DOHH2 (cell line): ENCODE data around the gene SRRD.

Experiments
- H3F3A ChIP-seq: fragments of 200-600 bp; sonication (generic), shearing (Covaris generic); 2 replicates; pipeline ENCODE4 v1.6.0; 2016; ENCODE audit warnings: antibody characterized with exemption, mild to moderate bottlenecking; ENCODE audit not compliant: control insufficient read depth, insufficient read depth
- H3K27ac ChIP-seq: fragments of 200-600 bp; sonication (generic); 2 replicates; pipeline ENCODE4 v1.5.1; 2014; ENCODE audit warnings: low read depth, mild to moderate bottlenecking, low read length, moderate library complexity
- H3K27me3 ChIP-seq: fragments of 200-600 bp; sonication (generic); 2 replicates; pipeline ENCODE4 v1.6.1; 2014; ENCODE audit warnings: mild to moderate bottlenecking, low read length, mixed read lengths; ENCODE audit not compliant: control insufficient read depth
- H3K36me3 ChIP-seq: fragments of 200-600 bp; sonication (generic); 2 replicates; pipeline ENCODE4 v1.6.1; 2014; ENCODE audit warnings: mild to moderate bottlenecking, low read length, moderate library complexity, mixed read lengths; ENCODE audit not compliant: control insufficient read depth
- H3K4me1 ChIP-seq: fragments of 200-600 bp; sonication (generic); 2 replicates; pipeline ENCODE4 v1.6.1; 2014; ENCODE audit warnings: mild to moderate bottlenecking, low read length, mixed read lengths; ENCODE audit not compliant: control insufficient read depth
- H3K4me2 ChIP-seq: fragments of 200-600 bp; sonication (generic); 2 replicates; pipeline ENCODE4 v1.6.0; 2014; ENCODE audit warnings: mild to moderate bottlenecking, low read length, moderate library complexity
- H3K4me3 ChIP-seq: fragments of 200-600 bp; sonication (generic); 2 replicates; pipeline ENCODE4 v1.5.1; 2014; ENCODE audit warnings: mild to moderate bottlenecking, low read length, mixed read lengths
- H3K79me2 ChIP-seq: fragments of 200-600 bp; sonication (generic); 2 replicates; pipeline ENCODE4 v1.6.1; 2014; ENCODE audit warnings: mild to moderate bottlenecking, low read length, mixed read lengths; ENCODE audit not compliant: control insufficient read depth
- H3K9me2 ChIP-seq: fragments of 200-600 bp; sonication (generic); replicated peaks from 2 replicates; pipeline ENCODE4 v1.6.1; 2014; ENCODE audit warnings: mild to moderate bottlenecking, low read length, mixed read lengths; ENCODE audit not compliant: control insufficient read depth
- H3K9me3 ChIP-seq: fragments of 200-600 bp; sonication (generic); 2 replicates; pipeline ENCODE4 v1.6.1; 2014; ENCODE audit warnings: antibody characterized with exemption, low read length, mixed read lengths; ENCODE audit not compliant: control insufficient read depth, insufficient read depth
- H4K20me1 ChIP-seq: fragments of 200-600 bp; sonication (generic); 2 replicates; pipeline ENCODE4 v1.6.0; 2014; ENCODE audit warnings: low read depth, mild to moderate bottlenecking, antibody characterized with exemption, low read length, moderate library complexity; ENCODE audit not compliant: control insufficient read depth, insufficient read depth
- CTCF ChIP-seq: fragments of 200-600 bp; sonication (generic); IDR thresholded peaks from one replicate; pipeline ENCODE4 v1.5.1; 2014; ENCODE audit warnings: antibody characterized with exemption, mild to moderate bottlenecking, low read depth, low read length; ENCODE audit not compliant: poor library complexity, severe bottlenecking
- EZH2phosphoT487 ChIP-seq: fragments of 200-600 bp; sonication (generic); IDR thresholded peaks from 2 replicates; pipeline ENCODE4 v1.6.1; 2017; ENCODE audit warnings: borderline replicate concordance, mild to moderate bottlenecking, antibody characterized with exemption, low read length, moderate library complexity, mixed read lengths

SRRD gene

DNA sequence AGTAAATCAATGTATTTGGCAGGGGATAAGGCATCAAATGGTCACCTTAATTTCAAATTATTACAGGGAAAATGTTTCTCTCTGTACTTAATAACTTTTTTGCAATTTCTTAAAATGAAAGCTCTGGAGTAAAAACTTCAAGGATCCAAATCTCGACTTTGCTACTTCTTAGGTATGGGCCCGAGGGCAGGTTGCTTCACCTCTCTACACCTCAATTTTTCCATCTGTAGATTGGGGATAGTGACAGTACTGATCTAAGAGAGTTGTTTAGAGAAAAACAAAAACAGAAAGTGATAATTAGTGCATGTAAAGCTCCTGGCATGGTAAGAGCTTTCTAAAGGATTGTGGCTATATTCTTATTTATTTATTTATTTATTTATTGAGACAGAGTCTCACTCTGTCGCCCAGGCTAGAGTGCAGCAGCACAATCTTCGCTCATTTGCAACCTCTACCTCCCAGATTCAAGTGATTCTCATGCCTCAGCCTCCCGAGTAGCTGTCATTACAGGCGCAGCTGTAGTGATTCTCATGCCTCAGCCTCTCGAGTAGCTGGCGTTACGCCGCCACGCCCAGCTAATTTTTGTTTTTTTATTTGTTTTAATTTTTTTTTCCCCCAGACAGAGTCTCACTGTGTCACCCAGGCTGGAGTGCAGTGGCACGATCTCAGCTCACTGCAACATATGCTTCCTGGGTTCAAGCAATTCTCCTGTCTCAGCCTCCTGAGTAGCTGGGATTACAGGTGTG lies 30.9 kb downstream of the SRRD start:
- Histone ChIP-seq H4K20me1 (peaks cover 7% of the 10 kb centered on the region; the same call in 1 of the 2 replicates), H3K9me2 (no peaks in the 10 kb centered on the region), H3K79me2 (peaks cover 70% of the 10 kb centered on the region), H3K36me3 (peaks cover 39% of the 10 kb centered on the region), H3K27ac (peak overlapping the region; percentile 61), H3K9me3 (no peaks in the 10 kb centered on the region), H3F3A (peaks cover 4% of the 10 kb centered on the region; the same call in 1 of the 2 replicates), H3K27me3 (no peaks in the 10 kb centered on the region), H3K4me3 (peak overlapping the region; percentile 94), H3K4me1 (peaks cover 46% of the 10 kb centered on the region), H3K4me2 (peak overlapping the region; percentile 78)
- TF ChIP-seq CTCF (no peak), EZH2phosphoT487 (no peak)

DNA sequence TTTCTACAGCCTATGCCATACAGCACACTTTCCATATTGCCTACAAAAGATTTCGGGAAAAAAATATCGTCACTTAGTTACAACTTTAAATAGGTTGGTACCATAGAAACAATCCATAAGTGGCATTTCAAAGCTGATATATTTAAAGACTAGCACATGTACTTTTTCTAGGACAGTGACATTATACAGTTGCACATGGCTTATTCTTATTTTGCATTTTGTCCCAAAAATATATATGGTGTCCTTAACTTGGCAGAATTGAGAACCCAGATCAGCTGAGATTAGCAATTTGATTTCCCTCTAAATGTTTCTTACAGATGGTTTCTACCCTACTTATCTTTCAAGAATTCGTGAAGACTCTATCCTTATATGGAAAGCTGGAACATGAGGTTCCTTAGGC lies 32.3 kb downstream of the SRRD start:
- peak overlapping the region; percentile 36 for H3K4me2 ChIP-seq
- 0 out of 2 replicates have a peak overlapping the region, but pooled peaks have one; percentile 2 for H3K4me3 ChIP-seq
- H3K27ac ChIP-seq = peak overlapping the region; percentile 24
- peaks cover 45% of the 10 kb centered on the region for H3K4me1 ChIP-seq
- H3K79me2 ChIP-seq = peaks cover 57% of the 10 kb centered on the region
- H4K20me1 ChIP-seq = peaks cover 7% of the 10 kb centered on the region; the same call in 1 of the 2 replicates
- H3F3A ChIP-seq = peaks cover 4% of the 10 kb centered on the region; the same call in 1 of the 2 replicates
- H3K9me3 ChIP-seq = no peaks in the 10 kb centered on the region
- H3K9me2 ChIP-seq = no peaks in the 10 kb centered on the region
- TF ChIP-seq EZH2phosphoT487 = no peak
- no peaks in the 10 kb centered on the region for H3K27me3 ChIP-seq
- H3K36me3 ChIP-seq = peaks cover 25% of the 10 kb centered on the region

GRCh38 chr22:26516503-26516902 lies 32.8 kb downstream of the SRRD start:
- H3K4me3 ChIP-seq = no peak overlapping the region
- H3K4me1 ChIP-seq = peaks cover 39% of the 10 kb centered on the region
- H4K20me1 ChIP-seq = peaks cover 5% of the 10 kb centered on the region; the same call in 1 of the 2 replicates
- H3K36me3 ChIP-seq = peaks cover 19% of the 10 kb centered on the region
- no peak for TF ChIP-seq CTCF
- no peak for TF ChIP-seq EZH2phosphoT487
- no peak overlapping the region for H3K4me2 ChIP-seq
- H3K27me3 ChIP-seq = no peaks in the 10 kb centered on the region
- H3K9me2 ChIP-seq = no peaks in the 10 kb centered on the region
- H3K79me2 ChIP-seq = peaks cover 51% of the 10 kb centered on the region
- H3K9me3 ChIP-seq = no peaks in the 10 kb centered on the region
- peak overlapping the region; percentile 24; the same call in 1 of the 2 replicates for H3K27ac ChIP-seq
- H3F3A ChIP-seq = peaks cover 4% of the 10 kb centered on the region; the same call in 1 of the 2 replicates

- Histone ChIP-seq H3K9me3 (no peaks in the 10 kb centered on the region), H3K36me3 (peaks cover 15% of the 10 kb centered on the region), H3K27ac (no peak overlapping the region), H3K27me3 (no peaks in the 10 kb centered on the region), H3K4me2 (no peak overlapping the region), H3K4me3 (no peak overlapping the region), H3K9me2 (no peaks in the 10 kb centered on the region), H4K20me1 (no peaks in the 10 kb centered on the region), H3F3A (peaks cover 4% of the 10 kb centered on the region; the same call in 1 of the 2 replicates), H3K4me1 (peaks cover 37% of the 10 kb centered on the region), H3K79me2 (peaks cover 42% of the 10 kb centered on the region)
- TF ChIP-seq EZH2phosphoT487 (no peak), CTCF (no peak)
Observed at GRCh38 chr22:26517429-26517828, 33.8 kb downstream of the SRRD start.
